Keratinocyte (primary cell): Measurements from ENCODE around the gene ZBTB9.
A peak's percentile ranks its signal among the peaks of the same experiment; 100 is the strongest.

Experiments used
- EZH2 ChIP-seq: IDR thresholded peaks from one replicate; pipeline ENCODE4 v1.6.1; 2012; ENCODE audit warnings: inconsistent platforms, mild to moderate bottlenecking, low read length, moderate library complexity
- TF ChIP-seq, protein P1 (sequence below), 3 experiments: IDR thresholded peaks in 1 of 3; conservative IDR thresholded peaks in 1 of 3; optimal IDR thresholded peaks in 1 of 3; 2 replicates in 2 of 3; 3 replicates in 1 of 3; pipeline versions ENCODE3 to v1.5.1; 2011; ENCODE audit warnings: low read length in 3 of 3, mild to moderate bottlenecking in 3 of 3, moderate library complexity in 2 of 3, control low read depth in 1 of 3, inconsistent platforms in 1 of 3; ENCODE audit not compliant: insufficient read depth in 2 of 3; ENCODE audit errors: extremely low read depth in 1 of 3

DNA sequence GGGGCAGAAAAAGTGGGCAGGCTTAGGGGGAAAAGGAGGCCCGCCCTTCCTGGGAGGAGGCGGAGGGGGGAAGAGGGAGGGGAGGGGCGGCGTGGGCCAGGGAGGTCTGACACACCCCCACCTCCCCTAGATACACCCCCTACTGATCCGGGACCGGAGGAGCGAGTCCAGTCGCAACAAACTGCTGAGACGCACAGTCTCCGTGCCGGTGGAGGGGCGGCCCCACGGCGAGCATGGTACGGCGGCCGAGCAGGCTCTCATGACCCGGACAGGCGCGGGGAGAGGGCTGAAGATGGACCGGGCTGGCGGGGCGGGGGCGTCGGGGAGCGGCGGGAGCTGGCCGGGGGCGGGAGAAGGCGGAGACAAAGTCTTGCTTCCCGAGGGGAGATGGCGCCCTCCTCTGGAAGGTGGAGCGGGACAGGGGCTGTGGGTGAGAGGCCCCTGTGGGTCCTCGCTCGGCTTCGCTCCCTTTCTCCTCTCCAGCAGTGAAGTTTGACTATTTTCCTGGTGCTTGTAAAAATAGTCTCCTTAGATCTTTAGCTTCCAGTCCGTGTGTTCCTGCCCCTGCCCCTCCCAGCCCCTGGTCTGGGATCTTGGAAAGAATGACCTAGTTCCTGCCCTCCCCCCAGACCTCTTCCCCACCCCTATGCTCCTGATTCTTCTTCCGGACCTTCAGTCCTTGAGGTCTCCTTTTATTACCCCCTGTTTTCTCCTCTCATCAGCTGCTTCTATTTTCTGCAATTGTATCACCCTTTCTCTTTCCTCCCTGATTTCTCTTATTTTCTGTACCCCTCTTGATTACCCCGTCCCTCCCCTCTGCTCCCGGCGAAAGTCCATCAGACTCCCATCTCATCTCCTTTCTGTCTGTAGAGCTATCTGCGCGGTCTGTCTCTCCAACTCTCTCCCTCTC lies 28.5 kb upstream of the ZBTB9 start:
- TF ChIP-seq, protein P1, sequence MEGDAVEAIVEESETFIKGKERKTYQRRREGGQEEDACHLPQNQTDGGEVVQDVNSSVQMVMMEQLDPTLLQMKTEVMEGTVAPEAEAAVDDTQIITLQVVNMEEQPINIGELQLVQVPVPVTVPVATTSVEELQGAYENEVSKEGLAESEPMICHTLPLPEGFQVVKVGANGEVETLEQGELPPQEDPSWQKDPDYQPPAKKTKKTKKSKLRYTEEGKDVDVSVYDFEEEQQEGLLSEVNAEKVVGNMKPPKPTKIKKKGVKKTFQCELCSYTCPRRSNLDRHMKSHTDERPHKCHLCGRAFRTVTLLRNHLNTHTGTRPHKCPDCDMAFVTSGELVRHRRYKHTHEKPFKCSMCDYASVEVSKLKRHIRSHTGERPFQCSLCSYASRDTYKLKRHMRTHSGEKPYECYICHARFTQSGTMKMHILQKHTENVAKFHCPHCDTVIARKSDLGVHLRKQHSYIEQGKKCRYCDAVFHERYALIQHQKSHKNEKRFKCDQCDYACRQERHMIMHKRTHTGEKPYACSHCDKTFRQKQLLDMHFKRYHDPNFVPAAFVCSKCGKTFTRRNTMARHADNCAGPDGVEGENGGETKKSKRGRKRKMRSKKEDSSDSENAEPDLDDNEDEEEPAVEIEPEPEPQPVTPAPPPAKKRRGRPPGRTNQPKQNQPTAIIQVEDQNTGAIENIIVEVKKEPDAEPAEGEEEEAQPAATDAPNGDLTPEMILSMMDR (optimal IDR thresholded peaks at IDR 0.05 in 1 of 3, IDR thresholded peaks at IDR 0.05 in 1 of 3, conservative IDR thresholded peaks at IDR 0.05 in 1 of 3; ENCODE audit: extremely low read depth in 1 of 3, insufficient read depth in 2 of 3, low read length in 3 of 3) = peak; percentile 31 to 87 (median 60)
- no peak for TF ChIP-seq EZH2
